NCI-H1092 treated with DMSO at 0.1 percent for 48 hours (cell line): ENCODE results near the gene A4GALT.

ENCODE experiments used
- DNase-seq: peaks from one replicate; lab custom pipeline; 2025; lab: John Stamatoyannopoulos, UW

Gene A4GALT

GRCh38 chr22:42648368-42649245 is 72.1 kb downstream of the A4GALT start:
- DNase-seq = no peak

GRCh38 chr22:42648017-42648367 is 72.7 kb downstream of the A4GALT start:
- DNase-seq = no peak

- no peak for DNase-seq
Observed at GRCh38 chr22:42646569-42647525, 73.8 kb downstream of the A4GALT start.

GRCh38 chr22:42645938-42646568 is 74.6 kb downstream of the A4GALT start:
- DNase-seq = no peak

GRCh38 chr22:42645341-42645937 is 75.2 kb downstream of the A4GALT start:
- DNase-seq = no peak

GRCh38 chr22:42644422-42645340 is 76.0 kb downstream of the A4GALT start:
- no peak for DNase-seq

- no peak for DNase-seq
Observed at GRCh38 chr22:42643634-42644421, 76.8 kb downstream of the A4GALT start.

- DNase-seq = no peak
Observed at GRCh38 chr22:42642806-42643633, 77.7 kb downstream of the A4GALT start.
